Stimulated activated CD8-positive, alpha-beta memory T cell treated with anti-CD3 and anti-CD28 coated beads, Interleukin-15, amount 100 ng/mL, for 48 hours (primary cell): ENCODE results near the gene NHLRC2.

Source experiments
- DNase-seq, 2 donors: peaks; one replicate each; pipeline ENCODE4 v3.0.0-alpha.2; 2020; ENCODE audit warnings: low read depth in 2 of 2

NHLRC2 gene

DNA sequence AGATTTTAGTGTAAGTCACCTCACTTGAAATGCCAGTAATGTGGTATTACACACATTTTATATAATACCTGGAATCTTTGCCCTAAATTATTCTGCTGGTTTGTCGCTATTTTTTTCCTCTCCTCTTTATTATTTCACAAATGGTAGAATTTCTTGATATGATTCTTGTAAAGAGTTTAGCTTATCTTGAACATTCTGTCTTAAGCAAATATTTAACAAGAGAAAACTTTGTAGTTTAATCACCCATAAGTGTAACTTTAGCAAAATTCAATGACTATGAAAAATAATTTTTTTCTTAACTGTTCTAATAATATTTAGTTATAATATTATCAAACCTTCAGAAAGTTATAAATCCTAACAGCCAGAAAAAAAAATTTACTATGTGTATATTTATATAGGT is 56.7 kb downstream of the NHLRC2 start:
- no peak for DNase-seq

DNA sequence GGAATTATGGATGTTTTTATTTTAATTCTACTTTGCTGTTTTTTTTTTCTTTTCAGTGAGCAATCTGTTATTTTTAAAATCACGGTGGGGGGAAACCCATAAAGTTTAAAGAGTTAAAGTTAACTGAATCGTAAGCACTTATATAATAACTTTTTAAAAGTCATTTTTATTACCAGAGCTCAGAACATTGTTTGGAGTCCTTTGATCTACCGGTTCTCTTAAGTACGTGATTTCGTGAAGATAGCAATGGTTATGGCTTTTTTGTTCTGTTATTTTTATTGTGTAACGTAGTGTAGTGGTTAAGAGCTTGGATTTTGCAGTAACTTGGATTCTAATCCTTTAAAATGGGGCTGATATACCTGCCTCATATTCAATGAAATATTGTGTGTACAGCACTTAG is 57.4 kb downstream of the NHLRC2 start:
- DNase-seq, result no peak

DNA sequence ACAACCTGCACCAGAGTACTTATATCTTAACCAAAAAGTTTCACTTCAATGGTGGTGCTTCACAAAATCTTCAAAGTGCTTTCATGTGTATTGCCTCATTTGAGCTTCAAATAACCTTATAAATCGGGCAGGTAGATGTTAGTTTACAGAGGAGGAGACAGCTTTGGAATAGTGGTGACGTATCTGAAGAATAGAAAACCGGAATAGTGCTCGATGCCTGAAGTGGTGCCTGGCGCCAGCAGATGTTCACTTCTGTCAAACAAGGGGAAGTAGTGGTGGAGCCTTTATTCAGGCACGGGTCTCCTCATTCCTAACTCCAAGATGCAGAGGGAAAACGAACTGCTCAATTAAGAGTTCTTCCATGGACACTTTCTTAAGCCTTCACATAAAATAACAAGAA is 58.1 kb downstream of the NHLRC2 start:
- no peak for DNase-seq

DNA sequence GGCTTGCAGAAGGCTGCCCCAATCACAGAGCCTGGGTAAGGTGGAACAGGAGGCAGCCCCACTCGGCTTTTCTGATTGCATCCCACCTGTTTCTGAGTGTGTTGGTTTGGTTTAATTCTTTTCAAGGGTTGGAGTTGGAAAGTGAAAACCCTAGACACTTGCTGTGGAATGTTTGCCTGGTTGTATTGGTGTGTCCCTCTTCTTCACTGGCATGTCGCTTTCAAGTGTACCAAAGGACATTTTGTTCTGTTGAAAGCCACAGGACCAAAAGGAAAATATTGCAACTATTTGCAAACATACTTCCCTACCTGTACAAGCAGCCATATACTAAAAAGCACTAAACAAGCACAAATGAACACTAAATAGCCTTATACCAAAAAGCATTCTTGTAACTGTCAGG is 60.5 kb downstream of the NHLRC2 start:
- no peak for DNase-seq

DNA sequence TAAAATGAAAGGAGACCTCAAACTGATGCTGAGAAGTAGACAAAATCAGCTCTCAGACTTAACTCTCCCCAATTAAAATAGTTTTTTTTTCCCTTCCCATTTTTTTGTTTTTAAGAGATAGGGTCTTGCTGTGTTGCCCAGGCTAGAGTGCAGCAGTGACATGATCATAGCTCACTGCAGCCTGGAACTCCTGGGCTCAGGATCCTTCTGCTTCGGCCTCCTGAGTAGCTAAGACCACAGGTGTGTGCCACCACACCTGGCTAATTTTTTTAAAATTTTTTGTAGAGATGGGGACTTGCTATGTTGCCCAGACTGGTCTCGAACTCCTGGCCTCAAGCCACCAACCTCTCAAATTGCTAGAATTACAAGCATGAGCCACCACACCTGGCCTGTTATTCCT is 61.1 kb downstream of the NHLRC2 start:
- no peak for DNase-seq

DNA sequence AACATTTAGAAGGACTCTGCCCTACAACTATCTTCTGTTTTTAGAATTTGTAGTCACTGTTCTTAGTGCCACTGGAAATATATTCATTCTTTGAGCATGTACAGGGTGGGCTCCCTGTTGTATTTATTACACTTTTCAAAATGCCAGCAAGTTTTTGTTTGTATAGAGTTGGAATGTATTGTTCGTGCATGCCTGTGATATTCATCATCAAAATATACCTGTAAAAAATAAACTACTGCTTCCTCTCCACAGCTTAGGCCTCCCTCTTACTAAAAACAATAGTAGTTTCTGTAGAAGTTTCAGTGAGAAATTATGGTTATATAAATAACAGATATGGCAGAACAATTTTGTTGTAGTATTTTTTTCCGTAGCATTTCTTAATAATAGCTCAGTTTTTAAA is 61.6 kb downstream of the NHLRC2 start:
- no peak for DNase-seq

DNA sequence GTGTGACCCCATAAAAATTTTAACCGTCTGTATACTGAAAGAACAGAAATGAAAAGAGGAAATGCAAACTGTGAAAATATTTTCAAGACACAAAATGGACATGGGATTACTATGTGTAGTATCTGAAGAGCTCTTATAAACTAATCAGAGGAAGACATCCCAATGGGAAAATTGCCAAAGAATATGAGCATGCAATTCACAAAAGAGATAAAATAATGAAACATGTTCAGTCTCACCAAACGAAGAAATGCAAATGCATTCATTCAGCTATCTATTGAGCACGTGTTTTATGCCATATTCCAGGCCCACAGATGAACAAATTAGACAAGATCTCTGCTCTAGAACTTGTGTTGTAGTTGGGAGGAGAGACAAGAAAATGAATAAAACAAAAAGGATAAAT is 63.2 kb downstream of the NHLRC2 start:
- no peak for DNase-seq

DNA sequence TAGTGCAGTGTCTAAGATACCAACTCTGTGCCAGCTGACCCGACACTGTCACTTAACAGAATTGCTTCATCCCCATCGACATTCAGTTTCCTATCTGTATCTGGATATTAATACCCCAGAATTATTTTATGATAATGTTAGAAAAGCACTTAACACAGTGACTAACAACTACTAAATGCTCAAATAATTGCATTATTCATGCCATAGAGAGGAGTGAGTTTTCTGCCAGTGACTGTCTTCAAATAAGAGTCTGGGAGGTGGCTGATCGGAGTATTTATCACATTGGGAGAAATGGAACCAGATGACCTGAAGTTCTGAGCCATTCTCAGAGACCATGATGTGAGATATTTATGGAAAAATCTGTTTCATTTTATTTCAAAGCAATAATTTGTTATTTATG is 65.7 kb downstream of the NHLRC2 start:
- DNase-seq, result no peak

DNA sequence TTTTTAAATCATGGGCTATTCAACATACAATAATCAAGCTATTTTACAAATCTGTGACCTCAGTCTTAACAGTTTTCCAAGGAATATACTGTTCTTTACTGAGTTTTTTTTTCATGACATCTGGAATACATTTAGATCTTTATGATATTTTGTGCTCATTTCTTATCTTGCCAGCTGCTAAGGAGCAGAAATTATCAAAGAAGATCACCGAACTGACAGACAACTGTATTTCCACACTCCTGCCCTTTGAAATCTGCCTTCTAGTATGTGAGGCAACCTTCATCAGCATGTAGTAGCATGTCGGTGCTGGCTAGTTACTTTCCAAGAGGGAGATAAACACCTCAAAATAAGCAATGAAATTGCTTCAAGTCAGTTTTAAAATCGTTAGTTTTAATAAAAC is 66.4 kb downstream of the NHLRC2 start:
- no peak for DNase-seq

DNA sequence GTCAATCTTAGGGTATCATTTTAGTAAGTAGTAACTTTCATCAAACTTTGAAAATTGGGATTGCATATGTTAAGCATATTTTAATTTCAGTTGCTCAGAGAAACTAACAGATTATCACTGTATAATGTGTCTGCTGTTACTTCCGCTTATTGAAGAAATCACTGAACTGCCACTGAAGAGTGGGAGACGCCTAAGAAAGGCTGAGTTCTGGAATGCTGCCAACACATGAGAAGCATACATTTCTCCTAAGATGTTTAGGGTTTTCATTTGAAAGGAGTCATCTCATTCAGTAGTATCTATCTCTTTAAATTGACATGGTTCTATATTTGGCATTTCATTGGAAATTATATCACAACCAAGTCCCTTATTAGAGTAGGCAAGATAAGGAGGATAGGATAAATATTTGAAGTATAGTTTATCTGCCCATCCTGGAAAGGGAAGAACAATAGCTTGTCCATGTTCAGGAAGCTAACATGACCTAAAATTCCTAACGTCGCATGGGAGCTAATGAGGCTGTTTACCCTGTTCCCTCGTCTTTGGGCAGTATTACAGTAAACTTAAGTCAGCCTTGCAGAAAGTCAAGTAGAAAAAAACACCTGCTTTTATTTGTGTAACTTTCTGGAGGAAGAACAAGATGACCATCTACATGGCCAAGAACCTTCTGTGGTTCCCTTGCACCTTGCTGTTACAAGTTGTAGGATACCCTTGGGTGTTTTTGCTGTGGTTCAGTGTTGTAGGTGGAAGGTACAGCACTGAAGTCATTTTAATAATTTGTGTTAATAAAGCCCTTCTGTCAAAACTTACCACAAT is 67.3 kb downstream of the NHLRC2 start:
- DNase-seq, result no peak

DNA sequence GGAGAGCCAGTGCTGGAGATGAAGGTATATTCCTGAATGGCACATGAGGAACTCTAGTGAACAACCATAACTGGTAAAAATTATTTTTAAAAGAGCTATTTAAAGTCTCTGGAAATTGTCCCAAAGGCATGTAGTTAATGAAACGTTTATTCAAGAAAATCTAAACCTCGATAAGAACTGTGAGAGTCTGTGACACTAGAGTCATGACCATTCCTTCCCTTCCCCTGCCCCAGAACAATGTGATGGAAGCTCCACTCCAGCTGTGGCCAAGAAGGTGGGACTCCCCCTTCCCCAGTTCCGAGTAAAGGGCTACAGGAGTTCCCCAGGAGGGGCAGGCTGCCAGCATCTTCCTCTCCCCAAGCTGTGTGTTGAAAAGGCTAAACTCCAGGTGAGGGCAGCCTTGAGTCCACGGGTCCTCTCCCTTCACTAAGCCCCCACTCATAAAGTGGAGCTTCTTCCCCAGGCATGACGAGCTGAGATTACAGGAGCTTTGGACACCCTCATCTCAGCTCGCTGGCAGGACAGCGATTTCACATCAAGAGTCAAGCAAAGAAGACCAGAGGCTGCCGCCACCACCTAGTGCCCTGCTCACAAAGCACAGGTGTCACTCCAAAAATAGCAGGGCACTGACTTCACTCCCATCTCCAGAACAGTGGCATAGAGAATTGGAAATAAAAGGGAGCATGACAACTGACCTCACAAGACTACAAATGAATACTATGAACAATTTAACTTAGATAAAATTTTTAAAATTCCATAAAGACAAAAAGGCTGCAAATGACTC is 68.5 kb downstream of the NHLRC2 start:
- DNase-seq, result no peak

DNA sequence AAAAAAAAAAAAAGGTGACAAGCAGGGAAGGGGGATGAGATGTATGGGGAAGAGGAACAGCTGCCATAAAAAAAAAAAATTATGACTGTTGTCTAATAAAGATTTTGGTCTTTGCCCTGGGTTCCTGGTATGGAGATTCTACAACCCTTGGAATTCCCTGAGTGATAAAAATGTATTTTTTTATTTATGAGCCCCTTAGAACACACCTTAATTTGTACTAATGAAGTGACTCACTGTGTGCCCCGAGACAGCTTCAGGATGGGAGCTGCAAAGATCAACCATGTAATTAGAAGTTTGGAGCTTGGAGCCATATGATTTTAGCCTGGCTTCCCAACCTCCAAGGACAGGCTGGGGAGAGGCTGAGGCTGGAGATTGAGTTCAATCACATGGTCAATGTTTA is 69.7 kb downstream of the NHLRC2 start:
- DNase-seq, result no peak

DNA sequence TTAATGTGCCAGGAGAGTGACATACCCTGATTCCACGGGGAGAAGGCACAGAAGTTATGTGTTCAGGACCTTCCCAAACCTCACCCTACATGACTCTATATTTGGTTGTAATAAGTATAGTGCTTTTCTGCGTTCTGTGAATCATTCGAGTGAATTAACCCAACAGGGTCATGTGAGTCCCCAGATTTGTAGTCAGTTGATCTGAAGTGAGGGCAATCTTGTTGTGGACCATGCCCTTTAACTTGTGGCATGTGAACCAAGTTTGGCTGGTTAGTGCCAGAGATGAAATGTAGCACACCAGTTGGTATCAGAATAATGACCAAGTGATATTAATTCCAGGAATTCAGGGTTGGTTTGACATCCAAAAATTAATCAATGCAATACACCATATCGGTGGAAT is 70.2 kb downstream of the NHLRC2 start:
- DNase-seq, result no peak

DNA sequence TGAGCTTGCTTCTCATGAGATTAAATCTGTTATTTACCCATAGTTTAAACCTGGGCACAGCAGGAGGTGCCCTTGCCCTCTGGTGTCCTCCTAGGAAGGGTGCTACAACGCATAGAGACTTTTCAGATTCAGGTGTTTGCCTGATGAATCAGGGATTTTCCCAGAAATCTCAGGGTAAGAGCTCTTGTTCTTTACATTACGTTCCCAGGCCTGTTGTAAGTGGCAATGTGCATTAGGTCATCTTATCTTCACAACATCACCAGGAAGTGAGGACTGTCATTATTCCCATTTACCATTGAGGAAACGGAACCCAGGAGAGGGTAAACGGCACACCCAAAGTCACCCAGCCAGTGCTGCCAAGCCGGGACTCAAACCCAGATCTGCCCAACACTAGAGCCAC is 73.0 kb downstream of the NHLRC2 start:
- no peak for DNase-seq

DNA sequence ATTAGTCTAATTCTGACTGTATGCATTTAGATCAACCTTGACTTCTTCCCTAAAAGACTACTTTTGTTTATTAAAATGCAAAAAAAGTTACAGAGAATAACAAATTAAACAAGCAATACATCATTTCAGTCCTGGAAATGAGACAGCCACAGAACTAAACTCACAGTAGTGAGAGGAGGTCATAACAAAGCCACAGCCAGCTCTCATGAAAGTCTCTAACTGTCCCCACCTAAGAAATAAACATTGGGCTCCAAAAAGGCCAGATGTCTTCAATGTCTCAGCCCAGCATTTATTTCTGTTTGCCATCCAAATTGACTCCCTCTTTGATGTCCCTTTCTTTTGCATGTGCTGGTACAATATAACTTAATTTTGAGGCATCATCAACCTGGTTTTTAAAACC is 74.4 kb downstream of the NHLRC2 start:
- no peak for DNase-seq

DNA sequence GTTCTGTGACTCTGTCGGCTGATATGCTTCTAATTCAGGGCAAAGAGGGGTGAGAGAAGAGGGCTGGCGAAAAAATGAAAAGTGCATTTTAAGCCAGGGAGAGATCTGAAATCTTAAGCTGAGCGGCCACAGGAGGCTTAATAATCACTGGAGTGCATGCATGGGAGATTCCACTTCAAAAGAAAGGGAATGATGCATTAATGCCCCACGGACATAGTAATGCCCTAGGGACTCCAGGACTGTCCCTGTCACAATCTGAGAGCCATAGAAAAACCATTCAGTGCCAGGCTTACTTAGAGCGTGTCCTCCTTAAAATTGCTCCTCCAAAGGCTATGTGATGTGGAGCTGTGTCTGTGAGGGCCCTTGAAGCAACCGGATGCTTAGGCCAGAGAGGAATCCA is 75.1 kb downstream of the NHLRC2 start:
- DNase-seq, result no peak

DNA sequence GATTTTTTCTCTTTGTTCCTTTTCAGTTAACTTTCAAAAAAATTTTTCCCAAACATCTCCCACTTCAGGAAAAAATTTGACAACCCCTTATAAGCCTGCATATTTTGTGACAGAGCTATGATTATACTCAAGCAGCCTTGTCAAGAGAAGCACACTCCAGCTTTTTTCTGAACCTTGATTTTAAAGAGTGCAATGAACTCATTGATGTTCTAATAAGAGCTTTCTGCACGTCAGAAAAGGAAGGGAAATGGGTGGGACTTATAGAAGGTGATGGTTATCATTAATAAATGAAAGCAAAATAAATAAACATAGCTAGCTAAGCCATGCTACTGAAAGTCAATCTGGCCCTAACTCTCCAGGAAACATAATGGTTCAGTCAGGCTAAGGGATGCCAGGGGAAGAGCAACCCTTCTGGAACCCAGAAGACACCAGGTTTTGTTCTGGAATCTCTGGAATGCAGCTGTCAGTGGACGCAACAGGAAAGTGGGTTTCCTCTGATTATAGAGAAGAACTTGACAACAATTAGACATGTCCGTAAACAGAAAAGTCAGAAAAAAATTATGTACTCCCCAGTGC is 76.1 kb downstream of the NHLRC2 start:
- DNase-seq, result no peak

DNA sequence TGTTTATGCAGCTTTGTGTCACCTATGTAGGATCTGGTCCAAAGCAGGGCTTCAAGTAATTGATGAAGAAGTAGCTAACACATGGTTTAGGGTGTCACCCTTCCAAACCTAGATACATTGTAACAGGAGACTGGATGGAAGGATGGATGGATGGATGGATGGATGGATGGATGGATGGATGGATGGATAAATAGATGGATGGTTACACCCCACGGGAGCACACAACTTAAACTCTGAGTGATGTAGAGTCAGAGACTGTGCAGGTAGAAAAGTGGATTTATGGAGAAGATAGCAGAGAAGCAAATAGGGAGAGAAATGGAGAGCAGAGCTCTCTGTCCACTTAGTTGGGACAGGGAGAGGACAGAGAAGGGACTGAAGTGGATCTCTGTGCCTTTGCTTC is 78.4 kb downstream of the NHLRC2 start:
- DNase-seq, result no peak

DNA sequence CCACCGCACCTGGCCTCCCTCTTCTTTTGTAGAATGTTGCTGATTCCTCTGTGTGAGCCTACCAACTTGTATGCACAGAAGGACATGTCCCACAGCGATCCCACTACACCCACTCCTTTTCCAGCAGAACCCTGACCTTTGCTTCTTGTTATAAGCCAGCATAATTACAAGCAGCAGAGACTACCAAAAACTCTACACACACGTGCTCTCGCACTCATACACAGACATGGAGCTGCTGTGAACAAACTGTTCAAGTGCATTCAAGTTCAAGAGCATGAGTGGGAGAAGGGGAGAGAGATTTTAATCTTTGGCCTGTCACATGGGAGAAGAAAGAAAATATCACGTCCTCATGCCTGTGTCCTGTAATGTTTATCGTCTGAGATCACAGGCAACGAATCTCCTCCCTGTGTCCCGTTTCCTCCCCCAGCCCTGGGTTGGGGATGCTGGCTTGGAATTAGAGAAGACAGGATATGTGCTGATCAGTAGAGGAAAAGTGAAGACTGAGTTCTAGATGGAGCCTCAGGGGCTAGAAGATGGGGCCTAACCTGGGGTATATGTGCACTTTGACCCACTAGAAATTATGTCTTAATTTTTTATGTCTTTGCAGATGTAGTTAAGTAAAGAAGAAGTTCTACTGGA is 79.6 kb downstream of the NHLRC2 start:
- no peak for DNase-seq

DNA sequence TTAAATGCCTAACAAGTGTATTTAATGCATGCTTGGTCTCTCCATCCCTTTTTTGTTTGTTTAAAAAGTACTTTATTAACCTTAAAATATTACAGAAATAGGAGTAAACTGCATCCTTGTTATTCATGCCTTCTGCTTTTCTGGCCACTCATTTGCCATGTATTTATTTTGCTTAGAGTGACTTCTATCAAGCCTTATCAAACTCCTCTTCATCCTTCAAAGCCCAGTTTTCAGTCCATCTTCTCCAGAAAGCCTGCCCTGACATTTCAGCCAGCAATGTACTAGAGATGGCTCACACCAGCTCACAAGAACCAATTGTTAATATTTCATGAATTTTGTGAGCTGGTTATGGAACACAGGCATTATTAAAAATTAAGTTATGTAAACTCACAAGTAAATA is 82.8 kb downstream of the NHLRC2 start:
- no peak for DNase-seq

DNA sequence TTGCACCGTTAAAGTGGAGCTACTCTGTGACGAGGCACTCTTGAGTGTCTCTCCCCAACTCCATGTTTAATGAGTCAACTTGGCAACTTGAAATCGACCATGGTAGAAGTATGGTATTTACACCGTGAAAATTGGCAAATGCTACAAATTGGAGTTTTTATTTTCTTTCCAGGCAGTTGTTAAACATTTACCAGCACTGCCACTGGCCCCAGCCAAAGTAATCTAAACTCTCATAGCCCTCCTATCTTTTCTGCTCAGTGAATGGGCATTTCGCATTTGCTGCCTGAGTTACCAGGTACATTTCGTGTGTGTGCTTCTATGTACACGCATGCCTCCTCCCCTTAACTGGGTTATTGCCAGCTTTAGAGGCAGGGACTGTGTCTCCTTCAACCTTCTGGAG is 83.3 kb downstream of the NHLRC2 start:
- no peak for DNase-seq

DNA sequence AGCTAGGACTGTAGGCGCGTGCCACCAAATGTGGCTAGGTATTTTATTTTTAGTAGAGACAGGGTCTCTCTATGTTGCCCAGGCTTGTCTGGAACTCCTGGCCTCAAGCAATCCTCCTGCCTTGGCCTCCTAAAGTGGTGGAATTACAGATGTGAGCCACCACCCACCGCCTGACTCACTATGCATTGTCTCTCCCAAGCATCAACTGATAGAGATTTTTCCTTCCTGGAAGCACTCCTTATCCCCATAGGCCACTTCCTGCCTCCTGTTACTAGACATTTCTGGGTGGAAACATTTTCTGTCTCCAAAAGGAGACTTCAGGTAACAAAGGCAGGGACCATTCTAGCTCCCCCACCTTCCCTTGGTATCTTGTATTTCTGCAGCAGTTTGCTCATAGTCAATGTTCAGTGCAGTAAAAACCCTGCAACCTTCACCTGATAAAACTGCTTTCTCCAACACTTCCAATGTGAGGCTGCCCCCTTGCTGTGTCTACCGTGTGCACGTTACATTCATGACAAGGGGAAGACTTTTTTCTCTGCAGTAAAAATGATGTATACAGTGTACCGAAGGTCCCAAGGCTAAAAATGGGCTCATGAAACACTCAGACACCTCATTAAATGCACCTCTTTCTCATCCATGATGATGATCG is 84.9 kb downstream of the NHLRC2 start:
- no peak for DNase-seq
